Measurements from ENCODE around the gene TAF11L12. TPM values are rescaled to one million over a fixed set of nuclear protein-coding genes. Genes with fewer than 3 reads are reported as not detected.
"Not testable (repeated sequence)": the region's sequence is repeated elsewhere in the genome, so short reads cannot be mapped to it uniquely, and the experiment has no call there.

Gene TAF11L12
- total and polyA plus RNA-seq, 2 experiments from 2014 or later = not detected

DNA sequence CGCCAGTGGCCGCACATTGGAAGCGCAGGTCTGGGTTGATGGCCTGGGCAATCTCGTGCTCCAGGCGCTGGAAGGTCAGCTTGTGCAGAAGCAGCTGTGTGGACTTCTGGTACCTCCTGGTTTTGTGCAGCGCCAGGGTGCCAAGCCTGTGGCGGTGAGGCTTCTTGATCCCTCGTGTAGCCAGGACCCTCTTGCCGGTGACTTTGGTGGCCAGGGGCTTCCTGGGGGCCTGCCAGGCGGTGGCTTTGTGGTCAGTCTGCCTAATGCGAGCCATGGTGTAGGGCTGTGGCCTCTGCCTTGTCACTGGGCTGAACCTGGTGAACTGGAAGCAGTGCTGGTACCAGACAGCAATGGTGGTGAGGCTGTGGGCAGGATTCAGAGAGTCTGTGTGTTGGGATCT, 15.5 kb downstream of the TAF11L12 start:
- no peaks in the 10 kb centered on the region for H3K9me3 ChIP-seq (ENCODE audit: low read depth)
- 63 to 66% methylated on average over 11 of the region's 11 CpGs for WGBS, 2 experiments (ENCODE audit: low coverage in 1 of 2, low lambda C conversion rate in 2 of 2, missing lambda C conversion rate in 2 of 2)
- no peak overlapping the region for H3K4me2 ChIP-seq (ENCODE audit: unreplicated experiment)
- H3K36me3 ChIP-seq (ENCODE audit: low read depth) = no peaks in the 10 kb centered on the region
- in situ Hi-C loops (cut with MboI) = no loop called here
- no peaks in the 10 kb centered on the region for H4K20me1 ChIP-seq (ENCODE audit: insufficient read depth)
- H2AFZ ChIP-seq = no peak overlapping the region
- TF ChIP-seq EZH2phosphoT487 (IDR thresholded peaks at IDR 0.05; ENCODE audit: insufficient read depth, low read depth) = no peak
- TF ChIP-seq EZH2 (IDR thresholded peaks at IDR 0.05; ENCODE audit: insufficient read depth, poor library complexity, severe bottlenecking) = no peak
- no peak overlapping the region for H3K4me3 ChIP-seq
- no peak overlapping the region for H3K9ac ChIP-seq
- no peaks in the 10 kb centered on the region for H3K9me2 ChIP-seq (ENCODE audit: insufficient read depth)
- no peaks in the 10 kb centered on the region for H3F3A ChIP-seq (ENCODE audit: insufficient read depth)
- DNase-seq = no peak
- no peaks in the 10 kb centered on the region for H3K27me3 ChIP-seq (replicated peaks; ENCODE audit: insufficient read depth)
- no peak overlapping the region for H3K27ac ChIP-seq
- H3K4me1 ChIP-seq (ENCODE audit: insufficient read depth) = no peaks in the 10 kb centered on the region
- H3K79me2 ChIP-seq (ENCODE audit: insufficient read depth) = no peaks in the 10 kb centered on the region

DNA sequence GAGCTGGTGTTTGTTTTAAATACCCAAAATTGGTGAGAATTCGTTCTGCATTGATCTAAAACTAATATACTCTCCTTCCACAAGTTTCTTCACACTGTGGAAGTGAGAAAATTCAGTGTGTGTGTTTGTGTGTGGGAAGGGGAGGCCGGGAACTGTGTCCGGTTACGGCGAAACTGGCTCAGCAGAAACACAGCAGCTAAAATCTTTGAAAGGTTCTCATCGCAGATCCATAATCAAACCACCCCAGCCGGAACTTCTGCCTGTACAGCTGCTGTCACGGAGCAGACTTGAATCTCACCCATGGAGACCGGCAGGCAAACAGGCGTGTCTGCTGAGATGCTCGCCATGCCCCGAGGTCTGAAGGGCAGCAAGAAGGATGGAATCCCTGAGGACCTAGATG, 21.6 kb downstream of the TAF11L12 start, which contains the start of gene TAF11L13:
TAF11L13 (plus strand) TSS at position 301 of the 400 bp plus-strand sequence.
- H3K4me3 ChIP-seq; H3K36me3 ChIP-seq (ENCODE audit: low read depth); H3K9me2 ChIP-seq (ENCODE audit: insufficient read depth); H4K20me1 ChIP-seq (ENCODE audit: insufficient read depth); H3K79me2 ChIP-seq (ENCODE audit: insufficient read depth); H3K27ac ChIP-seq; in situ Hi-C loops (cut with MboI); H2AFZ ChIP-seq; H3K9ac ChIP-seq; H3K4me2 ChIP-seq (ENCODE audit: unreplicated experiment); H3K9me3 ChIP-seq (ENCODE audit: low read depth); H3F3A ChIP-seq (ENCODE audit: insufficient read depth); H3K4me1 ChIP-seq (ENCODE audit: insufficient read depth); DNase-seq; H3K27me3 ChIP-seq (replicated peaks; ENCODE audit: insufficient read depth): not testable (repeated sequence)
- 60 to 67% methylated on average over 10 to 11 of the region's 12 CpGs for WGBS, 2 experiments (ENCODE audit: low coverage in 1 of 2, low lambda C conversion rate in 2 of 2, missing lambda C conversion rate in 2 of 2)

DNA sequence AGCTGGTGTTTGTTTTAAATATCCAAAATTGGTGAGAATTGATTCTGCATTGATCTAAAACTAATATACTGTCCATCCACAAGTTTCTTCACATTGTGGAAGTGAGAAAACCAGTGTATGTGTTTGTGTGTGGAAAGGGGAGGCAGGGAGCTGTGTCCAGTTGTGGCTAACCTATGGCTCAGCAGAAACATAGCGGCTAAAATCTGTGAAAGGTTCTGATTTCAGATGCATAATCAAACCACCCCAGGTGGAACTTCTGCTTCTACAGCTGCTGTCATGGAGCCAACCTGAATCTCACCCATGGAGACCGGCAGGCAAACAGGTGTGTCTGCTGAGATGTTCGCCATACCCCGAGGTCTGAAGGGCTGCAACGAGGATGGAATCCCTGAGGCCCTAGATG, 24.0 kb downstream of the TAF11L12 start, which contains the start of gene TAF11L14:
TAF11L14 (plus strand) TSS at position 301 of the 400 bp plus-strand sequence.
- DNase-seq = no peak
- in situ Hi-C loops (cut with MboI) = no loop called here
- no peak for TF ChIP-seq EZH2phosphoT487 (IDR thresholded peaks at IDR 0.05; ENCODE audit: insufficient read depth, low read depth)
- TF ChIP-seq EZH2 (IDR thresholded peaks at IDR 0.05; ENCODE audit: insufficient read depth, poor library complexity, severe bottlenecking) = no peak
- H2AFZ ChIP-seq = no peak within 1 kb of the TSS
- no peak within 1 kb of the TSS for H3K4me2 ChIP-seq (ENCODE audit: unreplicated experiment)
- H3K27me3 ChIP-seq (replicated peaks; ENCODE audit: insufficient read depth) = no peaks in the 10 kb centered on the region
- WGBS, 2 experiments (ENCODE audit: low coverage in 1 of 2, low lambda C conversion rate in 2 of 2, missing lambda C conversion rate in 2 of 2) = 34 to 42% methylated on average over 5 of the region's 5 CpGs
- H3K4me1 ChIP-seq (ENCODE audit: insufficient read depth) = no peaks in the 10 kb centered on the region
- H3K79me2 ChIP-seq (ENCODE audit: insufficient read depth) = no peaks in the 10 kb centered on the region
- no peaks in the 10 kb centered on the region for H3F3A ChIP-seq (ENCODE audit: insufficient read depth)
- no peak within 1 kb of the TSS for H3K9ac ChIP-seq
- H4K20me1 ChIP-seq (ENCODE audit: insufficient read depth) = no peaks in the 10 kb centered on the region
- H3K9me3 ChIP-seq (ENCODE audit: low read depth) = no peaks in the 10 kb centered on the region
- H3K9me2 ChIP-seq (ENCODE audit: insufficient read depth) = no peaks in the 10 kb centered on the region
- H3K4me3 ChIP-seq = no peak within 1 kb of the TSS
- no peaks in the 10 kb centered on the region for H3K36me3 ChIP-seq (ENCODE audit: low read depth)
- no peak within 1 kb of the TSS for H3K27ac ChIP-seq

DNA sequence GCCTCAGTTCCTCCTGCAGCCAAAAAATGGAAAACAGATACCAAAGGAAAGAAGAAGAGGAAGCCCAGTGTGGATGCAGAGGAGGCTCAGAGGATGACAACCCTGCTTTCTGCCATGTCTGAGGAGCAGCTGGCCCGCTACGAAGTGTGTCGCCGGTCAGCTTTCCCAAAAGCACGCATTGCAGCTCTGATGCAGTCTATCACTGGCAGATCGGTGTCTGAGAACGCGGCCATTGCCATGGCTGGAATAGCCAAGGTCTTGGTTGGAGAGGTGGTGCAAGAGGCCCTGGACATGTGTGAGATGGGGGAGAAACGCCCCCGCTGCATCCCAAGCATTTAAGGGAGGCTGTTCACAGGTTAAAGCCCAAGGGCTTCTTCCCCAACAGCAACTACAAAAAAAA, 39.0 kb downstream of the TAF11L12 start:
- H3K36me3 ChIP-seq (ENCODE audit: low read depth); H3K27ac ChIP-seq; H3K27me3 ChIP-seq (replicated peaks; ENCODE audit: insufficient read depth); H3K9ac ChIP-seq; H3K79me2 ChIP-seq (ENCODE audit: insufficient read depth); H3K4me1 ChIP-seq (ENCODE audit: insufficient read depth); H2AFZ ChIP-seq; H3K9me2 ChIP-seq (ENCODE audit: insufficient read depth); DNase-seq; in situ Hi-C loops (cut with MboI); H3K4me2 ChIP-seq (ENCODE audit: unreplicated experiment); H3K9me3 ChIP-seq (ENCODE audit: low read depth); H3K4me3 ChIP-seq; H3F3A ChIP-seq (ENCODE audit: insufficient read depth); H4K20me1 ChIP-seq (ENCODE audit: insufficient read depth): not testable (repeated sequence)
- WGBS, 2 experiments (ENCODE audit: low coverage in 1 of 2, low lambda C conversion rate in 2 of 2, missing lambda C conversion rate in 2 of 2) = 54 to 65% methylated on average over 10 of the region's 10 CpGs

DNA sequence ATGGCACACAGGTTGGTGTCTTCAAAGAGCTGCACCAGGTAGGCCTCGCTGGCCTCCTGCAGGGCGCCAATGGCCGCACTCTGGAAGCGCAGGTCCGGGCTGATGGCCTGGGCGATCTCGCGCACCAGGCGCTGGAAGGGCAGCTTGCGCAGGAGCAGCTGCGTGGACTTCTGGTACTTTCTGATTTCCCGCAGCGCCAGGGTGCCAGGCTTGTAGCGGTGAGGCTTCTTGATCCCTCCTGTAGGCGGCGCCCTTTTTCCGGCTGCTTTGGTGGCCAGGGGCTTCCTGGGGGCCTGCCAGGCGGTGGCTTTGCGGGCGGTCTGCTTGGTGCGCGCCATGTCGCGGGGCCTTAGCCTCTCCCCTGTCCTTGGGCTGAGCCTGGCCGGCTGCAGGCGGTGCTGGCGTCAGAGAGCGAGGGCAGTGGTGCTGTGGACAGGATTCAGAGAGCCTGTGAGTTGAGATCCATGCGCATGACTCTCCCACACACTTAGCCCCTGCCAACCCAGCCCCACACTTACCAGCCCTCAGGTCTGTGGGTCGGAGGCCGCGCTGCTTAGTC, 45.1 kb downstream of the TAF11L12 start:
- H3K4me1 ChIP-seq (ENCODE audit: insufficient read depth); H4K20me1 ChIP-seq (ENCODE audit: insufficient read depth); H3K79me2 ChIP-seq (ENCODE audit: insufficient read depth); in situ Hi-C loops (cut with MboI); H3K36me3 ChIP-seq (ENCODE audit: low read depth); H3K9ac ChIP-seq; H3K27me3 ChIP-seq (replicated peaks; ENCODE audit: insufficient read depth); H3K27ac ChIP-seq; H3K9me2 ChIP-seq (ENCODE audit: insufficient read depth); H3F3A ChIP-seq (ENCODE audit: insufficient read depth); H3K4me2 ChIP-seq (ENCODE audit: unreplicated experiment); H3K9me3 ChIP-seq (ENCODE audit: low read depth); DNase-seq; H2AFZ ChIP-seq; H3K4me3 ChIP-seq: not testable (repeated sequence)
- 83 to 85% methylated on average over 23 to 32 of the region's 32 CpGs for WGBS, 2 experiments (ENCODE audit: low coverage in 1 of 2, low lambda C conversion rate in 2 of 2, missing lambda C conversion rate in 2 of 2)
